HG03108 (cell line): ENCODE data around the gene DRD2.

Experiments
- ATAC-seq: cut with Tn5 transposase; IDR thresholded peaks from one replicate; pipeline ENCODE4 v1.9.1; 2021; ENCODE audit warnings: moderate library complexity; ENCODE audit not compliant: unreplicated experiment

DRD2 gene

GRCh38 chr11:113447621-113448315 is 27.4 kb downstream of the DRD2 start:
- no peak for ATAC-seq

- ATAC-seq = no peak
Measured at GRCh38 chr11:113446938-113447337, 28.3 kb downstream of the DRD2 start.

DNA sequence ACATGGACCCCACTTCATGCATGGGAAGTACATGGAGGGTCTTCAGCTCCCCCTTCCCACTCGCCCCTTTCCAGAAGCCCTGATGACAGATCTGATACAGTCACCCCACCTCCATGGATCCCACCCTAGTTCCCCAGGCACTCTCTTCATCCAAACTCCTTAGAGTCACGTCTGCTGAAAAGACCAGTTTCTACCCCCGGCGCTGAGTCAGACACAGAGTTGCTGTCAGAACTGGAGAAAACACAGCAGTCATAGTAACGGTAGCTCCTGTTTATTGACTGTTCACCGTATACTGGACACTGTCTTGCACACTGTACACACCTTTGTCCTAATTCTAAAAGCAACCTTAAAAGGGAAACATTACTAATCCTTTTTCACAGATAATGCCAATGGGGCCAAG is 29.1 kb downstream of the DRD2 start:
- no peak for ATAC-seq

GRCh38 chr11:113444502-113445123 is 30.6 kb downstream of the DRD2 start:
- no peak for ATAC-seq

GRCh38 chr11:113440816-113441215 is 34.4 kb downstream of the DRD2 start:
- ATAC-seq = no peak

DNA sequence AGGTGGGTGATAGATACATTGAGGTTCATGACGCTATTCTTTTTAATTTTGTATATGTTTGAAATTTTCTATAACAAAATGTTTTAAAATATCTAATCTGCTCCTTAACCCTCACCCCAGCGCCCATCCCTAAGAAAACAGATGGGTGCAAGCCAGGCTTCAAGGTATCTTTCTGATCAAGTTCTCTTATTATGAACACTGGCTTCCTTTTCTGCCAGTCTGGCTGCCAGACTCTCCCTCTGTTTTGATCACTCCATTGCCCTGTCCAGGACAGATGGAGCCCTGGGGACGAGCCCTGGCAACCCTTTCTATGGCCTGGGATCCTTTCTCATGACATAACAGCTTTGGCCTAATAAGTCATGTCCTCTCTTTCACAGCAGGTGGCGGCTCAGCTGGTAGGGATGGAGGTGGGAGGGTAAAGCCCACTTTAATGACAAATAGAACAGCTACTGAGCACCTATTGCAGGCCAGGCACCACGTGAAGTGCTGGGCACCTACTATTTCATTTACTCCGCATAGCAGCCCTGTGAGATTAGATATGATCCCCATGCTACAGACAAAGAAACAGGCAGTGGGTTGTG is 38.4 kb downstream of the DRD2 start:
- no peak for ATAC-seq

GRCh38 chr11:113435190-113435968 is 39.8 kb downstream of the DRD2 start:
- ATAC-seq = no peak

DNA sequence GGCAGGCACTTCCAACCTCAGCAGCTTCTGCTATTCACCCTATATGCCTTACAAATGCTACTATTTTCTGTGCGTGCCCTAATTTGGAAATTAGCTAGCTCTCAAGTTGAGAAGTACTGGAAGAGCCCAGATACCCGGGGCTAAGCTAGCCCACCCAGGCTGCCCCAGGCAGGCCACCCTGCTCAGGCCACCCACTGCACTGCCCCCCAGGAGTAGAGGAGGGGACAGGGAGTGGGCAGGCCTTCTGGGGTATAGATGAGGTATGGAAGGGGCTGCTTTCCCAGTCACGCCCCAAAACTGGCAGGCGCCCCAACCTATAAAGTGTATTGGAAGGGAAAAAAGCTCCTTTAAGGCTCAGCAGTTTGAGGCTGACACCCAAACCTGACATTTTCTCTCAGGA is 43.5 kb downstream of the DRD2 start:
- ATAC-seq = no peak

GRCh38 chr11:113426686-113427085 is 48.5 kb downstream of the DRD2 start:
- ATAC-seq = no peak

DNA sequence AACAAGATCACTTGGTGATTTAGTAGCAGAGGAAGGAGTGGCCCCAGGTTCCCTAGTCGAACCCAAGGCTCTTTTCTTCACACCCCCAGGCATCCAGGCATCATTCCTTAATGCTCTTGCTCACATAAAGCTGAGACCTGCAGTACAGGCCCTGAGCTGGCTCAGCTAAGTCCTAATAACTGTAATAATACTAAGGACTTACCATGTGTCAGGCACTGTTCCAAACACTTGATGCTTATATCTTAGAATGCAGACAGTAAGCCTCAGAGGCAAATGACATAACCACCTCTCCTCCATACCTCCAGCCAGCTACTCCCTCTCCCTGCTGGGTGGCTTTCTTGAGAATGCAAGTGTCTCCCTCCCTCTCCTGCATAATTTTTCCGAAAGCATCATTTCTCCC is 54.4 kb downstream of the DRD2 start:
- ATAC-seq = no peak

- no peak for ATAC-seq
Measured at GRCh38 chr11:113419454-113420003, 55.7 kb downstream of the DRD2 start.

GRCh38 chr11:113417428-113417827 is 57.8 kb downstream of the DRD2 start:
- ATAC-seq = no peak

GRCh38 chr11:113415343-113415742 is 59.9 kb downstream of the DRD2 start:
- ATAC-seq = no peak

GRCh38 chr11:113412675-113413074 is 62.5 kb downstream of the DRD2 start:
- no peak for ATAC-seq

DNA sequence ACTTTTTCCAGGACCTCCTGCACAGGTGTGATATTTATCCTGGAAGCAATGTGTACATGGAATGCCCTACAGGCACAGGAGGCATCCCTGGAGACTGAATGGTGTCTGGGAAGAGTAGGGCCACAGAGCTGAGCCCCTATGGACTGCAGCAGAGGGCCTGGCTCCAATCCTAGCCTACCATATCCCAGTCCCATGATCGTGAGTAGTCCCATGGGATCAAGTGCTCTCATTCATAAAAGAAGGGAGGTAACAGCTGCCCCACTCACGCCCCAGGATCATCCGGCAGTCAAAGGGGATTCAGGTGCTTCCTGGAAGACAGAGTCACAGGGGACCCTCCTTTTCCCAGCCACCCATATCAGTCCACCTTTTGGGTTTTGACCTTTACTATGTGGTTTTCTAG is 63.7 kb downstream of the DRD2 start:
- no peak for ATAC-seq

DNA sequence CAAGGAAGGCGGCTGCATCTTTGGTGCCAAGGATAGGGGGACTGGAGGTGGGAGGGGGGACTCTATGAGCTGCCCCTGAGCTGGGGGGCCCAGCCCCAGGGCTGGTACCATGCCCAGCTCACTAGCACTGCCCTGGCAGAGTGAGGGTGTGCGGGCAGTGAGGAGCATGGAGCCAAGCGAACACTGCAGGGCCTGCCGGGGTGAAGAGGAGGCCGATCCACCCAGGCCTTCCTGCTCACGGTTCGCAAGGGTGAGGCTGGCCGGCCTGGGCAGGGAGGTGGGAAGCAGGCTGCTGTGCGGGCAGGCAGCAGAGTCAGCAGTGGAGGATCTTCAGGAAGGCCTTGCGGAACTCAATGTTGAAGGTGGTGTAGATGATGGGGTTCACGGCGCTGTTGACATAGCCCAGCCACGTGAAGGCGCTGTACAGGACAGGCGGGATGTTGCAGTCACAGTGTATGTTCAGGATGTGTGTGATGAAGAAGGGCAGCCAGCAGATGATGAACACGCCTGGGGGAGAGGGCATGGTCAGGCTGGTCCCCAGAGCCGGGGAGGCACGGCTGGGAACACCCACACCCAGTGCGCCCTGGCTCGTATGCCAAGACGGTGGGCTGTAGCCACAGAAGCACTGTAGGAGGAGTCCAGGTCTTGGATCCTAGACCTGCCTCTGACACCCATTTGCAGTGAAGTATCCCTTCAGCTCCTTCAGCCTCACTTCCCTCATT is 64.6 kb downstream of the DRD2 start:
- ATAC-seq = no peak

- no peak for ATAC-seq
Measured at GRCh38 chr11:113409526-113409925, 65.7 kb downstream of the DRD2 start.

DNA sequence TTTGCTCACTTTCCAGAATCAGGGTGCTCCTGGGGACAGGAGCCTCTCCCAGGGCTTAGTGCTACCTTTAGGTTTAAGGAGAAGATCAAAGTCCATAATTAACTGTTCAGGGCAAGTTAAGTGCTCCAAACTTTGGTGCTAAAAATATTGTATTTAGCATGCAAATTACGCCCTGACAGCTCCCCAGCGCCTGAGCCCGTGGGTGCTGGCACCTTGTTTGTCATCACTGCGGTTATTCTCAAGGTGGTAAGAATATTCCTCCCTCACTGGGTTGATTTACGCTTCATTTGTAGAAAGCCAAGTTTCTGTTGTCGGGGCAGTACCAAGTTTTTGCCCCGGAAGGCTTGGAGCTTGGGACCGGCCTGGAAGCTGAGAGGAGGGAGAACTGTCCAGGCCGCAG is 66.3 kb downstream of the DRD2 start:
- no peak for ATAC-seq

- no peak for ATAC-seq
Measured at GRCh38 chr11:113408206-113408605, 67.0 kb downstream of the DRD2 start.

- ATAC-seq = no peak
Measured at GRCh38 chr11:113407163-113407562, 68.0 kb downstream of the DRD2 start.
